PC-9 (cell line): ENCODE results near the gene GABARAPL2. TPM values are rescaled to one million over a fixed set of nuclear protein-coding genes. Genes with fewer than 3 reads are reported as not detected.

Experiments used
- BruUV-seq: library from RNA; stranded (reverse); fragments of 400-500 nt; replicated peaks from 2 replicates; lab custom pipeline; 2021; lab: Mats Ljungman, UMichigan
- CTCF ChIA-PET: fragments of 300-600 bp; sonication (Branson Sonifier 250); formaldehyde crosslinking; loops from one replicate; lab custom pipeline; 2022; ENCODE audit warnings: antibody characterized with exemption; lab: Charles Lee
- POLR2A ChIA-PET: fragments of 300-600 bp; sonication (Branson Sonifier 250); formaldehyde crosslinking; loops from one replicate; lab custom pipeline; 2022; ENCODE audit warnings: antibody characterized with exemption; ENCODE audit not compliant: unreplicated experiment; lab: Charles Lee
- DNase-seq, 2 experiments: peaks; one replicate each; pipeline versions ENCODE4 v3.0.0 to v3.0.0-alpha.2; 2015 to 2022; ENCODE audit warnings: mixed read lengths in 1 of 2
- H2AFZ ChIP-seq: fragments of 200-600 bp; sonication (generic); 2 replicates; pipeline ENCODE4 v1.8.1; 2017; ENCODE audit warnings: antibody characterized with exemption
- H3F3A ChIP-seq: fragments of 200-600 bp; sonication (generic); 2 replicates; pipeline ENCODE4 v1.8.1; 2017; ENCODE audit warnings: antibody characterized with exemption, mild to moderate bottlenecking, low read depth; ENCODE audit not compliant: insufficient read depth
- H3K27ac ChIP-seq: fragments of 200-600 bp; sonication (generic); 2 replicates; pipeline ENCODE4 v1.6.1; 2016; ENCODE audit warnings: mixed run types
- H3K27me3 ChIP-seq: fragments of 200-600 bp; sonication (generic); 2 replicates; pipeline ENCODE4 v1.6.1; 2016; ENCODE audit warnings: low read depth, mixed run types; ENCODE audit not compliant: insufficient read depth
- H3K36me3 ChIP-seq: fragments of 200-600 bp; sonication (generic); 2 replicates; pipeline ENCODE4 v1.6.1; 2016; ENCODE audit warnings: low read depth, mixed run types
- H3K4me1 ChIP-seq: fragments of 200-600 bp; sonication (generic); replicated peaks from 2 replicates; pipeline ENCODE4 v1.6.1; 2016; ENCODE audit warnings: mixed run types; ENCODE audit not compliant: insufficient read depth
- H3K4me2 ChIP-seq: fragments of 200-600 bp; sonication (generic); 2 replicates; pipeline ENCODE4 v1.6.1; 2017; ENCODE audit warnings: mixed run types
- H3K4me3 ChIP-seq: fragments of 200-600 bp; sonication (generic); 2 replicates; pipeline ENCODE4 v1.6.1; 2016; ENCODE audit warnings: mixed run types
- H3K79me2 ChIP-seq: fragments of 200-600 bp; sonication (generic); 2 replicates; pipeline ENCODE4 v1.6.1; 2017; ENCODE audit warnings: low read depth, mixed run types
- H3K9me2 ChIP-seq: fragments of 200-600 bp; sonication (generic); 2 replicates; pipeline ENCODE4 v1.8.1; 2017; ENCODE audit warnings: mild to moderate bottlenecking; ENCODE audit not compliant: insufficient read depth
- H3K9me3 ChIP-seq: fragments of 200-600 bp; sonication (generic); 2 replicates; pipeline ENCODE4 v1.8.1; 2016; ENCODE audit warnings: low read depth; ENCODE audit not compliant: insufficient read depth
- H4K20me1 ChIP-seq: fragments of 200-600 bp; sonication (generic); 2 replicates; pipeline ENCODE4 v1.8.1; 2017; ENCODE audit not compliant: insufficient read depth
- CTCF ChIP-seq: fragments of 200-600 bp; sonication (generic); conservative IDR thresholded peaks from 2 replicates; pipeline ENCODE4 v1.6.1; 2017; ENCODE audit warnings: mixed run types, antibody characterized with exemption, mild to moderate bottlenecking, moderate library complexity
- EZH2 ChIP-seq: fragments of 200-600 bp; sonication (generic); IDR thresholded peaks from 2 replicates; pipeline ENCODE4 v1.8.0; 2017; ENCODE audit warnings: antibody characterized with exemption, low read depth
- intact Hi-C: fragments of 100-400 bp; cut with micrococcal nuclease; formaldehyde crosslinking; loops from one replicate; pipeline ENCODE4 v1.10.0; 2022; ENCODE audit not compliant: unreplicated experiment
- total RNA-seq: library from RNA; stranded (reverse); gene quantifications from 2 replicates; pipeline ENCODE4 v1.2.3, GENCODE V29; 2021

The GABARAPL2 gene
- total RNA-seq, 1 experiment from 2014 or later: 103 TPM

GRCh38 chr16:75555213-75555706, 10.9 kb upstream of the GABARAPL2 start:
- peak; percentile 82 to 83 for DNase-seq
- TSS peak; percentile 75 for BruUV-seq
- Histone ChIP-seq H3K79me2 (peaks cover 9% of the 10 kb centered on the region; the same call in 1 of the 2 replicates), H4K20me1 (no peaks in the 10 kb centered on the region; the same call in 1 of the 2 replicates), H3K4me2 (peak overlapping the region; percentile 98), H3K4me1 (peaks cover 30% of the 10 kb centered on the region), H3K36me3 (no peaks in the 10 kb centered on the region), H3F3A (peaks cover 5% of the 10 kb centered on the region), H2AFZ (peak overlapping the region; percentile 100), H3K27me3 (no peaks in the 10 kb centered on the region), H3K9me2 (no peaks in the 10 kb centered on the region), H3K4me3 (peak overlapping the region; percentile 100), H3K27ac (peak overlapping the region; percentile 58), H3K9me3 (no peaks in the 10 kb centered on the region)
- intact Hi-C loops: no loop called here
- TF ChIP-seq CTCF (no peak), EZH2 (no peak)
- ChIA-PET CTCF (no interaction called here), POLR2A (interaction anchor here (0.6 to 0.8 kb wide), 2 partner anchors 72 to 128 kb away, joined by 3 to 5 read pairs; no protein-coding TSS in a partner anchor)

- H3K27me3 ChIP-seq: no peaks in the 10 kb centered on the region
- peak within 1 kb of the TSS; percentile 98 for H3K4me2 ChIP-seq
- CTCF ChIA-PET: no interaction called here
- peaks cover 9% of the 10 kb centered on the region; the same call in 1 of the 2 replicates for H3K79me2 ChIP-seq
- no peaks in the 10 kb centered on the region for H3K9me3 ChIP-seq
- POLR2A ChIA-PET: interaction anchor here (0.6 to 0.8 kb wide), 3 partner anchors 73 to 129 kb away, joined by 3 to 8 read pairs (median 5); partner anchors contain the start of gene CFDP1
- peak within 1 kb of the TSS; percentile 100 for H2AFZ ChIP-seq
- peaks cover 32% of the 10 kb centered on the region for H3K4me1 ChIP-seq
- TF ChIP-seq EZH2 (no peak), CTCF (no peak)
- H3F3A ChIP-seq: peaks cover 5% of the 10 kb centered on the region
- peak within 1 kb of the TSS; percentile 100 for H3K4me3 ChIP-seq
- BruUV-seq: no TSS peak
- DNase-seq: peak; percentile 88 to 91
- no peaks in the 10 kb centered on the region for H3K9me2 ChIP-seq
- intact Hi-C loops: loop anchor here (1.0 kb wide), 2 partner anchors 9 to 39 kb away; no protein-coding TSS in a partner anchor
- no peaks in the 10 kb centered on the region for H3K36me3 ChIP-seq
- no peaks in the 10 kb centered on the region; the same call in 1 of the 2 replicates for H4K20me1 ChIP-seq
- peak within 1 kb of the TSS; percentile 58 for H3K27ac ChIP-seq
Observed at GRCh38 chr16:75555707-75556430, 10.3 kb upstream of the GABARAPL2 start, which contains the start of gene TMEM231. Gene TMEM231, minus strand, starts transcription at chr16:75556252. Its CDS starts 43 bp downstream, at chr16:75556209.

- no peaks in the 10 kb centered on the region for H3K27me3 ChIP-seq
- POLR2A ChIA-PET: interaction anchor here (0.7 to 0.8 kb wide), 2 partner anchors 73 to 123 kb away, joined by 3 to 8 read pairs; partner anchors contain the start of gene CFDP1
- peaks cover 32% of the 10 kb centered on the region for H3K4me1 ChIP-seq
- H3K27ac ChIP-seq: no peak overlapping the region
- peaks cover 9% of the 10 kb centered on the region; the same call in 1 of the 2 replicates for H3K79me2 ChIP-seq
- no peaks in the 10 kb centered on the region for H3K9me3 ChIP-seq
- CTCF ChIA-PET: no interaction called here
- H2AFZ ChIP-seq: peak overlapping the region; percentile 100
- H3K4me2 ChIP-seq: peak overlapping the region; percentile 98
- no peaks in the 10 kb centered on the region for H3K36me3 ChIP-seq
- BruUV-seq: no TSS peak
- intact Hi-C loops: loop anchor here (1.0 kb wide), 2 partner anchors 9 to 39 kb away; no protein-coding TSS in a partner anchor
- TF ChIP-seq CTCF (no peak), EZH2 (no peak)
- peaks cover 5% of the 10 kb centered on the region for H3F3A ChIP-seq
- DNase-seq: no peak
- H4K20me1 ChIP-seq: no peaks in the 10 kb centered on the region; the same call in 1 of the 2 replicates
- H3K9me2 ChIP-seq: no peaks in the 10 kb centered on the region
- peak overlapping the region; percentile 100 for H3K4me3 ChIP-seq
Observed at GRCh38 chr16:75556431-75556950, 9.7 kb upstream of the GABARAPL2 start.
